CD4-positive, alpha-beta T cell treated with Interleukin-2 at 100 ng/mL for 4 hours (primary cell): ENCODE results near the gene UBFD1.
"Not testable (repeated sequence)": the region's sequence is repeated elsewhere in the genome, so short reads cannot be mapped to it uniquely, and the experiment has no call there.

Source experiments
- DNase-seq: peaks from one replicate; pipeline ENCODE4 v3.0.0-alpha.2; 2020; ENCODE audit warnings: low spot score

UBFD1 gene

DNA sequence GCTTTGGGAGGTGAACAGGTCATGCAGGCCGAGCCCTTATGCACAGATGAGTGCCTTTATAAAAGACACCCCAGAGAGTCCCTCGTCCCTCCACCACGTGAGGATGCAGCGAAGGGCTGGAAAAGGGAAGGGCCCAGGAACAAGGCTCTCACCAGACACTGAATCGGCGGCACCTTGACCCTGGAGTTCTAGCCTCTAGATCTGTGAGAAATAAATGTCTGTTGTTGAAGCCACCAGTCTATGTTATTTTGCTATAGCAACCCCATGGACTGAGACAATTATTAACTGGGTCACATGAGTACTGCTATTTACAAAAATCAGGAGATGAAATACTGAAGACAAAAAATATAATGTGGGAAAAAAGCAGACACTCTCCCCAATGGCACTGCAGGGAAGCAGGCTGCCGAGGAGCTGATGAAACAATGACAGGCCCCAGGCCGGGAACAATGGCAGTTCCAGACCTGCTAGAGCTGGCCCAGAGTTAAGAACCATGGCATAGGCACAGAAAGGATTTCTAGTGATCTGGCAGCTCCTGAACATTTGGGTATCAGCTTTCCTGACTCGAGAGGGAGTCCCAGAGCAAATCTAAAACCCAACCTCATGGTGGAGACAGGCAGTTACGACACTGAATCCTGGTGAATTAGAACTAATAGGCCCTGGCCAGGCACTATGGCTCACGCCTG, 29.4 kb upstream of the UBFD1 start:
- DNase-seq = no peak

DNA sequence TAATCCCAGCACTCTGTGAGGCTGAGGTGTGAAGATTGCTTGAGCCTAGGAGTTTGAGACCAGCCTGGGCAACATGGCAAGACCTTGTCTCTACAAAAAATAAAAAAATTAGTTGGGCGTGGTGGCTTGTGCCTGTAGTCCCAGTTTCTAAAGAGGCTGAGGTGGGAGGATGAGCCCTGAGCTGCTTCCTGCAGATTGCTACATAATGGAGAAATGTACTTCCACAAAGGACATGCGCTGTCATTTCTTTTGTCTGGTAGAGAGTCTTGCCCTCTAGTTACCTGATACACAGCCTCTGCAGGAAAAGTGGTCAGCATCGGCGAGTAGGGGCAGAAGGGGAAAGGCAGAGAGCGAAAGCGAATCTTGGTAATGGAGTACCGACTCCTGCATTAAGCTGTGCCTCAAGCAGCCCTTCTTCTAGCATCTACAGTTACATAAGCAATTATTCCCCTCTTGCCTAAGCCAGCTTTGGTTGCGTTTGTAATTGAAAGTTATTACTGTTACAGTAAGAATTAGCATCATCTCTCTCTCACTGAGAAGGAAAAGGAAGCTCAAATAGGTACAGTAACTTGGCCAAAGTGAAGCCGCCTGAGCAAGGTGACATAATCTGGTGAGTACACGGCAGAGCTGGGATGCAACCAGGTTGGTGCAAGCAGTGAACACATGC, 28.8 kb upstream of the UBFD1 start:
- no peak for DNase-seq

- DNase-seq = no peak
These were observed 27.5 kb upstream of the UBFD1 start for GRCh38 chr16:23530062-23530461.

- DNase-seq = no peak
These were observed 25.1 kb upstream of the UBFD1 start for GRCh38 chr16:23532448-23532847.

DNA sequence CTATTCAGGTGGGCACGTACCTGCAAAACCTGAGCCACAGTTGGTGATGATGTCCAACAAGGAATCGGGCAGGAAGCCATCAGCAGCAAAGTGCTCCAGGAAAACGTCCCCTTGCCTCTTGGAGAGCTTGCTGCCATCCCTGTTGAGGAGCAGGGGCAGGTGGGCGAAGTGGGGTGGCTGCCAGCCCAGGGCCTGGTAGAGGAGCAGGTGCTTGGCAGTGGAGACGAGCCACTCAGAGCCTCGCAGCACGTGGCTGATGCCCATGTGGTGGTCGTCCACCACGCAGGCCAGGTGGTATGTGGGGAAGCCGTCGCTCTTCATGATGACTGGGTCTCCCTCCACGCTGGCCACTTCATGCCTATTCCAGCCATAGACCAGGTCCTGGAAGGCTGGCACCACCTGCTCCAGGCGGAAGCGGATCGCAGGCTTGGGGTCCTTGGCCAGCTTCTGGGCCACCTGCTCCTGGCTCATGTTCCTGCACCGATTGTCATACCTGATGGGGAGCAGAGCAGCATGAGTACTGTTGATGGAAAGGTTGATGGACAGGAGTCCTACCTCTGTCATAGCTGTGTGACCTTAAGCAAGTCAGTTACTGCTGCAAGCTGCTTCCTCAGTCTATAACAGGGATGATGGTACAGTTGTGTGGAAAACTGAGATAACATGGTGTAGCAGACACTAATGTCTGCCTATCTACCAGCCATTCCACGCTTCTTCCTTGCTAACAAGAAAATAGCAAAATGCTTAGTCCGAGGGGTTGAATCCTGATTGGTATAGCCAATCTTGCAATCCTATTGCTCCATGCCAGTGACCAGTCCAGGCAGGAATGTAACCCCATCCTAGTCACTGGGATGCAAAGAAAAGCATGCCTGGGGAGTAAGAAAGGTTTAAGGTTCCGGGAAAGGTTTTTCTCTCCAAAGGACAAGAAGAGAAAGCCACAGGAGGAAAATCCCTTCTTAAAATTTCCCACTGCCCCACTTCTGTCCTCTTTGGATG, 22.4 kb upstream of the UBFD1 start:
- no peak for DNase-seq

GRCh38 chr16:23535901-23536300, 21.6 kb upstream of the UBFD1 start:
- no peak for DNase-seq

DNA sequence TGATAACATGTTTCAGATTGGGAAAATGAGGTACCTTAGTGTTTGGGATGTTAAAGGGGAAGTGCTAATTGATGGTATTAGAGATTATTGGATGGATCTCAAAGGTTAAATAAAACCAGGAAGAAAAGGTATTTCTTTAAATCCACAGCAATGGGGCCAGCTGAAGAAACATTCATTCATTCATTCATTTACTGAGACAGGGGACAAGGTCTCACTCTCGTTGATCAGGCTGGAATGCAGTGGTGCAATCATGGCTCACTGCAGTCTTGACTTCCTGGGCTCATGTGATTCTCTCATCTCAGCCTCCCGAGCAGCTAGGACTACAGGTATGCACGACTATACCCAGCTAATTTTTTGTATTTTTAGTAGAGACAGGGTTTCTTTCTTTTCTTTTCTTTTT, 20.1 kb upstream of the UBFD1 start:
- no peak for DNase-seq

- DNase-seq = no peak
These were observed 18.6 kb upstream of the UBFD1 start for GRCh38 chr16:23538919-23539278.

GRCh38 chr16:23539984-23540816, 17.3 kb upstream of the UBFD1 start:
- DNase-seq = no peak

DNA sequence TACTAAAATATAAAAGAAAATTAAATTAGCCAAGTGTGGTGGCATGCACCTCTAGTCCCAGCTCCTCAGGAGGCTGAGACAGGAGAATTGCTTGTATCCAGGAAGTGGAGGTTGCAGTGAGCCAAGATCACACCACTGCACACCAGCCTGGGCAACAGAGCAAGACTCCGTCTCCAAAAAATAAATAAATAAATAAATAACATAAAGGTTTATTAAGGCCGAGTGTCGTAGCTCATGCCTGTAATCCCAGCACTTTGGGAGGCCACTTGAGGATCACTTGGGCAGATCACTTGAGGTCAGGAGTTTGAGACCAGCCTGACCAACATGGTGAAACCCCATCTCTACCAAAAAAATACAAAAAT, 16.7 kb upstream of the UBFD1 start:
- not testable (repeated sequence) for DNase-seq

DNA sequence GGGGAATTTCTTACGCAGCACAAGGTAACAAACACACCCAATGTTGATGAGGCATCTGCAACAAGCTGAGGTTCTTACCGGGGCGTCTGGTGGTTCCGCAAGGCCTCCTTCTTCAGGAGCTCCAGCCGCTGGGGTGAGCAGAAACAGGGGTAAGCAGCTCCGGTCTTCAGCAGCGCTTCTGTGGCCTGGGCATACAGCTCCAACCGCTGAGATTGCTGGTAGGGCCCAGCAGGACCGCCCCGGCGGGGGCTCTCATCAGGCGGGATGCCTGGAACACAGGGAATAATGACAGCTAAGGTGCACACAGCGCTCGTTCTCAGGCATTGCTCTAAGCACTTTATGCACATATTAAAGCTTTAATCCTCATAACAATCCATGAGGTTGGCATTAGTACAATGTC, 13.1 kb upstream of the UBFD1 start:
- DNase-seq = no peak

DNA sequence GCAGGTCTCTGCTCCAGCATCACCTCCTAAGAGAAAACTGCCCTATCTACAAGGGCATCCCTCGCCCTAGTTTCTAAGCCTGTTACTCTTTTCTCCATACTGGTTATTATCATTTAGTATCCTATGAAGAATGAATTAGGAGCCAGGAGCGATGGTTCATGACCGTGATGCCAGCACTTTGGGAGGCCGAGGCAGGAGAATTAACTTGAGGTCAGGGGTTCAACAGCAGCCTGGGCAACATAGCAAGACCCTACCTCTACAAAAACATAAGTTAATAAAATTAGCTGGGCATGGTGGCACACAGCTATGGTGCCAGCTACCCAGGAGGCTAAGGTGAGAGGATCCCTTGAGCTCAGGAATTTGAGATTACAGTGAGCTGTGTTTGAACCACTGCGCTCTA, 7.6 kb upstream of the UBFD1 start:
- DNase-seq = no peak

DNA sequence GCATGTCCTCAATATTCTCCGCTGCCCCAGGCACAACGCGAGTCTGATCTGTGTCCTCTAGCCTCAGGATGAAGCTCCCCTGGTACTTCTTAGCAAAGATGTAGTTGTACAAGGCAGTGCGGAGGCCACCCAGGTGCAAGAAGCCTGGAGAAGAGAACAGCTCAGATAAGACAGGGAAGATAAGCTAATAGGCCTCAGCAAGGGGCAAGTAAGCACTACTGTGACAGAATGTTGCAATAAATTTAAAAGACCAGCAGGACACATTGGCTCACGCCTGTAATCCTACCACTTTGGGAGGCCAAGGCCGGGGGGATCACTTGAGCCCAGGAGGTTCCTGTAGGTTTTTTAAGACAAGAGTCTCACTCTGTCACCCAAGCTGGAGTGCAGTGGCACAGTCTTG, 5.4 kb upstream of the UBFD1 start:
- DNase-seq = no peak

DNA sequence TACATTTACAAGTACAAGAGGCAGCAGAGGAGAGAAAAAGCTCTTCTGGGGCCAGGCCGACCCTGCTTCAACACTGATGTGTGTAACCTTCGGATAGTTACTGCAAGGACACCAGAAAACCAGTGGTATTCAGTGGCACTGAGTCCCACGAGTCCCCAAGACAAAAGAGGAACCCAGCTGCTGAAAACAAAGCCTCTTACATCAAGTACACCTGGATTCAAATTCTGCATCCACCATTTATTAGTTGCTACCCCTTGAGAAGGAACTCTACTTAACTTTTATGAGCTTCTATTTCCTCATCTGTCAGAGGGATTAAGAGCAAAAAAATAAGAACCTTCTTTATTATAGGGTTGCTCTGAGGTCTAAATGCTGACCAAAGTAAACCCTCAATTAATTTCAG, 3.0 kb upstream of the UBFD1 start:
- no peak for DNase-seq

DNA sequence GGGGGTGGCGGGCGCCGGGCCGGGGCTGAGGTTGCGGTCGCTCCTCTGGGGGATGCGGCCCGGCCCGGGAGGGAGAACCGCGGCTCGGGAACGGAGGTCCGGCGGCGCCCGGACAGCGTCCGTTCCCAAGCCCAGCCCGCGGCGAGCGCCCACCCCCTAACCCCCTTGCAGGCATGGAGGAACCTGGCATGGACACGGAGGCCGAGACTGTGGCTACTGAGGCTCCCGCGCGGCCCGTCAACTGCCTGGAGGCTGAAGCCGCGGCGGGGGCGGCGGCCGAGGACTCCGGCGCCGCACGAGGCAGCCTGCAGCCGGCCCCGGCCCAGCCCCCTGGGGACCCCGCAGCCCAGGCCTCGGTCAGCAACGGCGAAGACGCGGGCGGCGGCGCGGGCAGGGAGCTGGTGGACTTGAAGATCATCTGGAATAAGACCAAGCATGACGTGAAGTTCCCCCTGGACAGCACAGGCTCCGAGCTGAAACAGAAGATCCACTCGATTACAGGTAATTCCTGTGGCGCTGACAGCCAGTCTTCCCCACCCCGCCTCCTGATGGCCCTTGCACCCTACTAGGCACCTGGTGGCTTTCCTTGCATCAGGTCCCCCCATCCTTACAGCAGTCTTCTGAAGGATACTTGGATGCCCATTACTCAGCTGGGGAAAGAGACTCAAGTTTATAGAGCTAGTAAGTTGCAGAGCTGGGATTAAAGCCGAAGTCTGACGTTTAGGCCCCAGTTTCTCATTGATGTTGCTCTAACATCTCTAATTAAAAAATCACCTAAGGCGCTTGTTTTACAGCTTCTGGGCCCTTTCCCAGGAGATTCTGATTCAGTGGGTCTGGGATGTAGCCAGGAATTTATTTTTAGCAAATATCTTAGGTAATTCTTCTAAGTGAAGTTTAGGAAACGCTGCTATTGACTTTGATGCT, 514 bp downstream of the UBFD1 start:
- no peak for DNase-seq

- no peak for DNase-seq
These were observed 4.1 kb downstream of the UBFD1 start for GRCh38 chr16:23561586-23561985.

- no peak for DNase-seq
These were observed 5.0 kb downstream of the UBFD1 start for GRCh38 chr16:23562505-23562904.

DNA sequence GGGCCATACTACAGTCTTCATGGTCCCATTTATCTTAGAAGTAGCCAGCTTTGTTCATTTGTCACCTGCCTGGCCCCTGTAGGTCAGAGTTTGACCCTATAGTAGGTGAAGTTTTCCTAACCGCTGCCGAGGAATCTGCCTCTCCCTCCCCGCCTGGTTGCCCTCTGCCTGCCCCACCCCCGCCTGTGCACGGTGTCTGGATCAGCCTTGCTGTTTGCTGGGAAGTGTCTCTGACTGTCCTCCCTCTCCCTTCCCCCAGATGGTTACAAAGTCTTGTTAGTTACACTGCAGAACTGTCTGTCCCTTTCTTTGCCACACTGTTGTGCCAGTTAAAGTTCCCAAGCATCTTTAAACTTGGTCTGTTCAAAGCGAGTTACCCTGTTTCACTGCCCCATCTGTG, 5.7 kb downstream of the UBFD1 start:
- DNase-seq = no peak

DNA sequence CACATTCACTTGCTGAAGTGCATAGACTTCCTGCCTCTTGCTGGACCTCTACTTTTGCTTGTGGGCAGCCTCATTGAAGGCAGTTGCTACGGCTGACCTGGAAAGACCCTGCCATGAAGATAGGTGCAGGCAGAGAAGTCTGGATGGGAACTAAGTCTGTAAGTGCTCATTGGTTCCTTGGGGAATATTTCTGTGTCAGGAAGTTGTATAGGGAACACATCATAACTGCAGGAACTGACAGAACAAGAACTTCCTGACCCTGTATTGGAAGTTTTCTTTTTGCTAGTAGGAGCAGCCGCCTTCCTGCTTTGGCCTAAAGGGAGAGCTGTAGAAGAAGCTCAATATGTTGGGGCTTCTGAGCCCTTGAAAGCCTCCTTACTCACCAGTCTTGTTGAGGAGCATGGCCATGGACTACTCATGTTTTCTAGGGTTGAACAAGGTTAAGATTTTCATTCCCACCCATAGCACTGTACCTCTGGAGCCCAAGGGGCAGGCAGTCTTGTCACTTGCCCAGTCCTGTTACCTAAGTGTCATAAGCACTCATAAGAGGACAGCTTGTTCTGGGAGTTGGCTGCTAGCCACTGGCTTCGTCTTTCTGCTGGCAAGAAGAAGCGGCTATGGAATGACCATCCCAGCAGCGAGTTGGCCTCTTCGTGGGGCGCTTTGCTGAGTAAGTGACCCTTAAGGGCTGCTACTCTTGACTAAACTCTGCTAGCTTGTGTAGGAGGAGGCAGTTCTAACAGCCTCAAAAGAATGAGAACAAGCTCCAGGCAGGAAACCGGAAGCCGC, 7.2 kb downstream of the UBFD1 start:
- no peak for DNase-seq

DNA sequence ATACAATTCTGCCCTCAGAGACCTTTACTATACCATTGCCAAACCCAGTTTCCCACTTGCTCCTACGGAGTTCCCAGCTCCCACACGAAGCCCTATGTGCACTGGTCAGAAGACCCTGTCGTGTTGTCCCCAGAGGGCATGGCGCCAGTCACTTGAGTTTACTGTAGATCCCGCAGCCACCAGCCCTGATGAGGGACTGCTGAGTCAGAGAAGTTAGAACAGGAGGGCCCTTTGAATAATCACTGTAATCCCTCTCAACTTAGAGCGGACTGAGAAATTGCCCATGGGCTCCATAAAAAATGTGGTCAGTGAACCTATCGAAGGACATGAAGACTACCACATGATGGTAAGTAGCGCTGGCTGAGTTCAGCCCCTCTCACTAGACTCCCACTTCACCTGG, 9.2 kb downstream of the UBFD1 start:
- no peak for DNase-seq
